OCI-LY7 (cell line): ENCODE data around the gene FAM9C. TPM values are rescaled to one million over a fixed set of nuclear protein-coding genes. Genes with fewer than 3 reads are reported as not detected.

Source experiments
- BruUV-seq: library from RNA; stranded (reverse); fragments of 400-500 nt; replicated peaks from 2 replicates; lab custom pipeline; 2021; lab: Mats Ljungman, UMichigan
- CTCF ChIA-PET: fragments of 300-600 bp; sonication (Branson Sonifier 250); formaldehyde crosslinking; loops from one replicate; lab custom pipeline; 2022; ENCODE audit warnings: antibody characterized with exemption; ENCODE audit not compliant: unreplicated experiment; lab: Charles Lee
- POLR2A ChIA-PET: fragments of 300-600 bp; sonication (Branson Sonifier 250); formaldehyde crosslinking; loops from one replicate; lab custom pipeline; 2022; ENCODE audit warnings: antibody characterized with exemption; lab: Charles Lee
- DNase-seq: peaks from one replicate; pipeline ENCODE4 v3.0.0-alpha.2; 2015; ENCODE audit warnings: low spot score
- H2AFZ ChIP-seq: fragments of 200-600 bp; sonication (generic), shearing (Covaris generic); 2 replicates; pipeline ENCODE4 v1.6.1; 2014; ENCODE audit warnings: mild to moderate bottlenecking, antibody characterized with exemption, low read length, moderate library complexity
- H3K27ac ChIP-seq: fragments of 200-600 bp; sonication (generic); 2 replicates; pipeline ENCODE4 v1.5.1; 2014; ENCODE audit warnings: mixed run types, low read depth, mild to moderate bottlenecking, moderate library complexity, low read length, inconsistent platforms; ENCODE audit not compliant: poor library complexity, severe bottlenecking
- H3K36me3 ChIP-seq: fragments of 200-600 bp; sonication (generic); 2 replicates; pipeline ENCODE4 v1.6.1; 2014; ENCODE audit warnings: mild to moderate bottlenecking, antibody characterized with exemption, low read length, moderate library complexity, mixed read lengths; ENCODE audit not compliant: insufficient read depth
- H3K4me1 ChIP-seq: fragments of 200-600 bp; sonication (generic); 2 replicates; pipeline ENCODE4 v1.5.1; 2014; ENCODE audit warnings: mild to moderate bottlenecking, low read length; ENCODE audit not compliant: insufficient read depth, poor library complexity, severe bottlenecking
- H3K4me2 ChIP-seq: fragments of 200-600 bp; sonication (generic); 2 replicates; pipeline ENCODE4 v1.6.1; 2014; ENCODE audit warnings: mild to moderate bottlenecking, low read length
- H3K4me3 ChIP-seq: fragments of 200-600 bp; sonication (generic); 2 replicates; pipeline ENCODE4 v1.5.1; 2014; ENCODE audit warnings: mild to moderate bottlenecking, low read depth, low read length; ENCODE audit not compliant: poor library complexity, severe bottlenecking
- H3K79me2 ChIP-seq: fragments of 200-600 bp; sonication (generic); 2 replicates; pipeline ENCODE4 v1.6.1; 2016; ENCODE audit warnings: low read depth, mild to moderate bottlenecking, low read length, moderate library complexity, mixed read lengths; ENCODE audit not compliant: insufficient read depth
- H3K9me2 ChIP-seq: fragments of 200-600 bp; sonication (generic); 2 replicates; pipeline ENCODE4 v1.6.1; 2016; ENCODE audit warnings: mild to moderate bottlenecking, low read length, mixed read lengths; ENCODE audit not compliant: insufficient read depth
- H3K9me3 ChIP-seq: fragments of 200-600 bp; sonication (generic); 2 replicates; pipeline ENCODE4 v1.6.1; 2014; ENCODE audit warnings: mild to moderate bottlenecking, mixed run types, low read length, mixed read lengths
- H4K20me1 ChIP-seq: fragments of 200-600 bp; sonication (generic); 2 replicates; pipeline ENCODE4 v1.6.1; 2014; ENCODE audit warnings: mild to moderate bottlenecking, antibody characterized with exemption, low read length, moderate library complexity, mixed read lengths; ENCODE audit not compliant: insufficient read depth
- EZH2phosphoT487 ChIP-seq: fragments of 200-600 bp; sonication (generic); IDR thresholded peaks from 2 replicates; pipeline ENCODE4 v1.6.1; 2018; ENCODE audit warnings: low read depth, borderline replicate concordance, mild to moderate bottlenecking, mixed run types, antibody characterized with exemption, low read length, moderate library complexity, mixed read lengths
- intact Hi-C: fragments of 100-400 bp; cut with micrococcal nuclease; formaldehyde crosslinking; loops from one replicate; pipeline ENCODE4 v1.10.0; 2022; ENCODE audit not compliant: unreplicated experiment
- total RNA-seq, 2 experiments: library from RNA; depleted of rRNA in 1 of 2; stranded (reverse); fragments of >200 nt in 1 of 2; shearing (Covaris generic) in 1 of 2; gene quantifications; 2 replicates each; pipeline ENCODE4 v1.2.3, GENCODE V29; 2014 to 2022
- TF ChIP-seq, protein P1 (sequence below): fragments of 200-600 bp; sonication (generic); conservative IDR thresholded peaks from 2 replicates; pipeline ENCODE4 v1.5.1; 2014; ENCODE audit warnings: mild to moderate bottlenecking, antibody characterized with exemption, low read length, moderate library complexity, mixed read lengths

Gene FAM9C
- total RNA-seq, 2 experiments from 2014 or later, result not detected

DNA sequence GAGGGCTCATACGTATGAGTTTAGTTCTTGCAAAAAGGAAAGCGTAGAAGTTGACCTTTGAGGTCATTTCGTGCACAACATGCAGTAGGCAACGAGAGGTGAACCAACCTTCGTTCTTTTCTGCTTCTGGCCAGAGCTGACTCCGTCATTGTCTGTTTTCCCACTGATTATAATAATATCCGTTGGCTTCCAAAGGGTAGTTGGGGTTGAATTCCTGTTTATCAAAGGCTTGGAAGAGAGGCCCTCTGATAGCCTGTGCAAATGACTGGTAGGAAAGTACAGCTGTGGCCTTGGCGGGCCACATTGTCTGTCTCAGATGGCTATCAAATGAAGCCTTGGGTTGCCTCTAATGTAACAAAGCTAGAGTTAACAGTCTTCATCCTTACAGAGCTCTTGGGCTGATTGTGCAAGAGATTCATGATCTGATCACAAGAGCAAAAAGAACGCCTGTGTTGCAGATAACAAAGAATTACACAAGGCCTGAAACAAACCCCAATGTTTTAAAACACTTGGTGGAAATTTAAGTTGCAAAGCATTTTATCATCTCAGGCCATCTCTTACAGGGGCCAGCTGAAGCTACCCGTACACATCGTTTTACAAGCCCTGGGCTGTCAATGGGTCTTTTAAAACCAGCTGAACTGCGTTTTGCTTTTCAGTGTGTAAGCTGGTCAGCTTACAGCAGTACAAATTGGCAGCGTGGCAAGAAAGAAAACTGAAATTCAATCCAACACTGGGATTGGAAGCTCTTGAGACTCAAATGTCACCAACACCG is 46.1 kb upstream of the FAM9C start:
- TF ChIP-seq, protein P1, sequence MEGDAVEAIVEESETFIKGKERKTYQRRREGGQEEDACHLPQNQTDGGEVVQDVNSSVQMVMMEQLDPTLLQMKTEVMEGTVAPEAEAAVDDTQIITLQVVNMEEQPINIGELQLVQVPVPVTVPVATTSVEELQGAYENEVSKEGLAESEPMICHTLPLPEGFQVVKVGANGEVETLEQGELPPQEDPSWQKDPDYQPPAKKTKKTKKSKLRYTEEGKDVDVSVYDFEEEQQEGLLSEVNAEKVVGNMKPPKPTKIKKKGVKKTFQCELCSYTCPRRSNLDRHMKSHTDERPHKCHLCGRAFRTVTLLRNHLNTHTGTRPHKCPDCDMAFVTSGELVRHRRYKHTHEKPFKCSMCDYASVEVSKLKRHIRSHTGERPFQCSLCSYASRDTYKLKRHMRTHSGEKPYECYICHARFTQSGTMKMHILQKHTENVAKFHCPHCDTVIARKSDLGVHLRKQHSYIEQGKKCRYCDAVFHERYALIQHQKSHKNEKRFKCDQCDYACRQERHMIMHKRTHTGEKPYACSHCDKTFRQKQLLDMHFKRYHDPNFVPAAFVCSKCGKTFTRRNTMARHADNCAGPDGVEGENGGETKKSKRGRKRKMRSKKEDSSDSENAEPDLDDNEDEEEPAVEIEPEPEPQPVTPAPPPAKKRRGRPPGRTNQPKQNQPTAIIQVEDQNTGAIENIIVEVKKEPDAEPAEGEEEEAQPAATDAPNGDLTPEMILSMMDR, result no peak
- no peak for TF ChIP-seq EZH2phosphoT487
- ChIA-PET CTCF (interaction anchor here (1.0 to 1.1 kb wide), 2 partner anchors 9 to 144 kb away, joined by 3 to 4 read pairs; no protein-coding TSS in a partner anchor), POLR2A (interaction anchor here (0.6 to 1.9 kb wide), 10 partner anchors 9 to 298 kb away, joined by 3 to 13 read pairs (median 4); no protein-coding TSS in a partner anchor)
- Histone ChIP-seq H3K4me1 (peaks cover 73% of the 10 kb centered on the region), H4K20me1 (no peaks in the 10 kb centered on the region), H2AFZ (peak overlapping the region; percentile 99), H3K9me3 (no peaks in the 10 kb centered on the region), H3K79me2 (no peaks in the 10 kb centered on the region), H3K9me2 (no peaks in the 10 kb centered on the region), H3K4me3 (peak overlapping the region; percentile 36), H3K4me2 (peak overlapping the region; percentile 69), H3K36me3 (no peaks in the 10 kb centered on the region; the same call in 1 of the 2 replicates), H3K27ac (peak overlapping the region; percentile 45)
- intact Hi-C loops, result no loop called here
- BruUV-seq, result no TSS peak
- peak; percentile 23 for DNase-seq

DNA sequence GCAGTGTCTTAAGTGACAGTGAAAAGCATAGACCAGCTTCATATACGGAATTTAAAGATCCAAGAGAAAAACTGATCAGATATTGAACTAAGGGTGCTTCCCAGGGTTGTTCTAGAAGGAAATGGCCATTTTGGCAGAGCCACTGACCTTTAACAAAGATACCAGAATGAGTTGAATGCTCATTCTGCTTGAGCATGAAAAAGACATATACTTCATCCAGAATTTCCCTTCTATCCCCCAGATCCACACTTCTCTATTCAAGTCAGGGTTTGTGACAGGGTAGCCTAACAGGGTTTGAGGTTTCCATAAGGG is 45.6 kb upstream of the FAM9C start:
- DNase-seq, result no peak
- H3K9me3 ChIP-seq, result no peaks in the 10 kb centered on the region
- H3K79me2 ChIP-seq, result no peaks in the 10 kb centered on the region
- no peak overlapping the region for H3K27ac ChIP-seq
- peak overlapping the region; percentile 99; the same call in 1 of the 2 replicates for H2AFZ ChIP-seq
- H3K4me3 ChIP-seq, result peak overlapping the region; percentile 36
- no peaks in the 10 kb centered on the region; the same call in 1 of the 2 replicates for H3K36me3 ChIP-seq
- intact Hi-C loops, result no loop called here
- no TSS peak for BruUV-seq
- H3K9me2 ChIP-seq, result no peaks in the 10 kb centered on the region
- TF ChIP-seq, protein P1, result no peak
- no peak for TF ChIP-seq EZH2phosphoT487
- peak overlapping the region; percentile 69 for H3K4me2 ChIP-seq
- H3K4me1 ChIP-seq, result peaks cover 79% of the 10 kb centered on the region
- ChIA-PET POLR2A (interaction anchor here (1.2 to 1.9 kb wide), 3 partner anchors 47 to 118 kb away, joined by 4 to 7 read pairs (median 4); no protein-coding TSS in a partner anchor), CTCF (interaction anchor here (1.0 kb wide), 1 partner anchor 9 kb away, joined by 3 read pairs; no protein-coding TSS in a partner anchor)
- H4K20me1 ChIP-seq, result no peaks in the 10 kb centered on the region

DNA sequence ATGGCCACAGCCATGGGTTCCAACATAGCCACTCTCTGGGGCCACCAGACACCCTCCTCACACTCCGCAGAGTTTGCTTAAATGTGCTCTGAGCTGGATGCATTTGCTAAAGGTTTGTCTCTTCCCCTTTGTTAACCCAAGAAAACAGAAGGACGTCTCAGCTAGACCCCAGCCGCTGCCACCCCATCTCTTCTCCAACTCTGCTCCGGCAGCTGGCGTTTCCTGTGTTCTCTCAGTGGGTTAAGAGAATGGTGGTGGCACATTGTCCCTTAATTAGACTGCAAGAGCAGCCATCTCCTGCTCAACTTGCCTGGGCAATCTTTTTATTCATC is 43.7 kb upstream of the FAM9C start:
- DNase-seq, result peak; percentile 69
- peak overlapping the region; percentile 53; the same call in 1 of the 2 replicates for H2AFZ ChIP-seq
- no peaks in the 10 kb centered on the region for H4K20me1 ChIP-seq
- no TSS peak for BruUV-seq
- no peaks in the 10 kb centered on the region for H3K9me2 ChIP-seq
- H3K9me3 ChIP-seq, result no peaks in the 10 kb centered on the region
- H3K79me2 ChIP-seq, result no peaks in the 10 kb centered on the region
- peaks cover 93% of the 10 kb centered on the region for H3K4me1 ChIP-seq
- ChIA-PET POLR2A (interaction anchor here (0.9 to 5.1 kb wide), 9 partner anchors 9 to 138 kb away, joined by 3 to 51 read pairs (median 6); partner anchors contain the start of gene TMSB4X), CTCF (interaction anchor here (1.3 kb wide), 1 partner anchor 11 kb away, joined by 4 read pairs; no protein-coding TSS in a partner anchor)
- intact Hi-C loops, result loop anchor here (5.0 to 10.0 kb wide), 3 partner anchors 223 to 647 kb away; partner anchors contain the start of genes OFD1, TLR7 and TRAPPC2
- TF ChIP-seq, protein P1, result no peak
- no peak for TF ChIP-seq EZH2phosphoT487
- no peaks in the 10 kb centered on the region; the same call in 1 of the 2 replicates for H3K36me3 ChIP-seq
- H3K4me2 ChIP-seq, result peak overlapping the region; percentile 72
- peak overlapping the region; percentile 98 for H3K27ac ChIP-seq
- peak overlapping the region; percentile 44 for H3K4me3 ChIP-seq
